22Rv1 (cell line): ENCODE results near the gene ZNF605.
"Not testable (repeated sequence)": the region's sequence is repeated elsewhere in the genome, so short reads cannot be mapped to it uniquely, and the experiment has no call there.

Source experiments
- CTCF ChIP-seq: fragments of 450-650 bp; IDR thresholded peaks from 2 replicates; pipeline ENCODE4 v1.5.1; 2017; ENCODE audit warnings: mild to moderate bottlenecking
- ZFX ChIP-seq: fragments of 450-650 bp; IDR thresholded peaks from 2 replicates; pipeline ENCODE4 v1.6.1; 2017; ENCODE audit warnings: antibody characterized with exemption, borderline replicate concordance

- TF ChIP-seq CTCF: peak; percentile 87
- TF ChIP-seq ZFX: not testable (repeated sequence)
These were observed 7.8 kb upstream of the ZNF605 start for GRCh38 chr12:132963947-132964346.
